Fibroblast of skin of left biceps (primary cell): ENCODE measurements around the gene SWI5.

ENCODE experiments used
- DNase-seq, 2 experiments: peaks; one replicate each; pipeline ENCODE4 v3.0.0-alpha.2; 2013; ENCODE audit warnings: low read depth in 2 of 2

The SWI5 gene

DNA sequence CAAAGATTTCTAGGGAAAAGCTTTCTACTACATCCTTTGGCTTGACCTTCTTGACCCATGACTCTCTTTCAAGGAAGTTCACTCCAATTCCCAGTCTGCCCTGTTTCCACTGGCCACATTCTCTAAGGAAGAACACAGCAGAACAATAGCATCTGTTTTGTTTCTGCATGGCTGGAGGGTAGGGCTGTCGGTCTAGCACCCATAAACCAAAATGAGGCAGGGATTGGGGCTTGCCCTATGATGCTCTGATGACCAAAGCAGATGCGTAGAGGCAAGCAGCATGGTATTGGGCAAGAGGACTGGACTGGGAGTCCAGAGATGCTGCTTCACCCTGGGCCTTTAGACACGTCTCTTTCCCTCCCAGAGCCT lies 24.4 kb upstream of the SWI5 start:
- DNase-seq, result no peak

DNA sequence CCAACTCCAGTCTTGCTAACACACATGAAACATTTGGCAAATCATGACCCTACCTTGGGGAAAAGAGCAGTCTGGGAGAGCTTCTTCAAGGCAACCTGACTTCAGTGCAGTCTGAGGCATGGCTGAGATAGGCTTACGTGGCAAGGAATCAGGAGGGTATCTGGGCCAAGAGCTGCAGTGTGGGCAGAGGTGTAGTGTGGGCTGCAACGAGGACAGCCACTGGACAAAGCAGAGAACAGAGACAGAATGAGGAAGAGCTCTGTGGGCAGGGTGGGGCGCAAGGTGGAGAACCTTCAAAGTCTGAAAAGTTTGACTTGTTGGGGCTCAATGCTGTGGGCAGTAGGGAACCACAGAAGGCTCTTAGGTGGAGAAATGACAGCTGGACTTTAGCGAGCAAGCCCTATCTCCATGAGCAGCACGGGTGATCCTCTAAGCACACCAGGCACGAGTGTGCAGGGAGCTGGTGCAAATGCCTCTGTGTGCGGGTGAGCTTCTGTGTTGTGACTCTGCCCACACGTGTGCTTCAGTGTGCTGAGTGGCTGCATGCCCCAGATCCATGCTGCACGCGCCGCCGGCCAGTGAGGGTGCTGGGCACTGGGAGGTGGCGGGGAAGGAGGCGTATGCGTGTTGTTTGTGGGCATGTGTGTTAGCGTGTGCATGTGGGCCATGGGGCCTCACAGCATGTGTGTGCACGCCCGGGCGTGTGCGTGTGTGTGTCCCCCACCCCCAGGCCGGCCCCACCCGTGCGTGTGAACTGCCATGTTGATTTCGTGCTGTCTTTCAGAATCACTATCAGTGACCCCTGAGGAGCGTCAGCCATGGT lies 23.5 kb upstream of the SWI5 start:
- no peak for DNase-seq

- DNase-seq, result no peak
Observed at GRCh38 chr9:128253140-128253990, 22.7 kb upstream of the SWI5 start.

DNA sequence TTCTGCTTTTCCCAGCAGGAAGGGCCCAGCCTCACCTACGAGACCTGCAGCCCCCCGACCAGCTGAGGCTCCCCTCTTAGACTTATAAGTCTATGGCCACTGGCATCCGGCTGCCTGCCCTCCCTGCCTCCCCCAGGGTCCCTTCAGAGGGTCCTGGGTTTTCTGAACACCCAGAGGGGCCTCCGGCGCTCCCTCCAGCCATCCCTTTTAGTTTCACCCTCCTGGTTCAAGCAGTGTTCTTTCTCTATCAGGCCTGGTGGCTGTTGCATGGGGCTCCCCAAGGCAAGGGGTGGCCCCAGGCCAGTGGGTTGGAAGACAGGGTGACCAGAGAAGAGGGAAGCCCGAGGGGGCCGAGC lies 22.1 kb upstream of the SWI5 start:
- no peak for DNase-seq

DNA sequence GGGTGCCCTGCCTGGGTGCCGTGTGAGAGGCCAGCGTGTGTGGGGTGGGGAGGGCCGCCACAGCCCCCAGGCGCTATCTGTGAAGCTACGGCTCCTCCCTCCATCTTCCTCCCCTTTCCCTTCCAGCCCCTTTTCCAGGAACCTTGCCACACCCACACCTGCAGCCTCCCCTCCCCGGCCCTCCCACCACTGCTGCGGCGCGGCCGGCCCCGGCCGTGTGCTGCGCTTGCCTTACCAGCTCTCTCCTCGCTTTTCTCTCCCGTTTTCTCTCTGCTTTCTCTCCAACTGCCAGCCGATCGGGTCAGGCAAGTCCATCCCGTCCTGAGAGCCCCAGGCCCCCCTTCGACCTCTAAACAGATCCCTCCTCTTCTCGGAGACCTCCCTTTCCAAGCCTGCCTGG lies 21.7 kb upstream of the SWI5 start:
- no peak for DNase-seq

GRCh38 chr9:128254855-128255759 lies 21.0 kb upstream of the SWI5 start:
- no peak for DNase-seq

DNA sequence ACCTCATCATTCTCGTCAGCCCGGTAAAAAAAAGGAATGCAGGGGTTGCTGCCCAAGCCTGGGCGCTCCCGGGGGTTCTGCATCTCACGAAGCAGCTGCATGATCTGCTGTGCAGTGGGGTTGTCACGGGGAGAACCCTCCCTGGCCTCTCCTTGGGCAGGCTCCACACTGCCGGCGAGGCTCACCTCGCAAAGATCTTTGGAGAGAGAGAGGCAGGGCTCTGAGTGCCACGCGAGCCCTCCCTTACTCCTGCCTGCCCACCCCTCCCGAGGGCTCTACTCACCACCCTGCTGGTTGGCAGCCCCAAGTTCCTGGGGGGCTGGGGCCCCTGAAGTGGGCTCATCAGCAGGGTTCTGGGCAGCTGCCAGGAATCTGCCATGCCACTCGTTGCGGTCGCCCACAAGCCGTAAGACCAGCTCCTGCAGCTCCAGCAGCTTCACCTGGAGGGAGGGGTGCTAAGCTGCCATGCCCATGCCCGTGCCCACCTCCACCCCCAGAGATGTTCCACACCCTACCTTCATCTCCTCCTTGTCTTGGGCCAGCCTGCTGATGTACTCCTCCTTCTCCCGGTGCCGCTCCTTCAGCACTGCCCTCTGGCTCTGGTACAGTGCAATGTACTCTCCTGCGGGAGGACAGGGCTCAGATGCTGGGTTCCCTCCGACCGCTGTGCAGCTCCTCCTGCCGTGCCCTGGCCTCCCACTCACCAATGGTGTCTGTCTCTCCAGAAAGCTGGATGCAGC lies 18.8 kb upstream of the SWI5 start:
- no peak for DNase-seq

GRCh38 chr9:128257907-128258306 lies 18.2 kb upstream of the SWI5 start:
- no peak for DNase-seq

GRCh38 chr9:128258326-128258725 lies 17.8 kb upstream of the SWI5 start:
- DNase-seq, result no peak

- no peak for DNase-seq
Observed at GRCh38 chr9:128259156-128259555, 16.9 kb upstream of the SWI5 start.

GRCh38 chr9:128260340-128260739 lies 15.7 kb upstream of the SWI5 start:
- no peak for DNase-seq

DNA sequence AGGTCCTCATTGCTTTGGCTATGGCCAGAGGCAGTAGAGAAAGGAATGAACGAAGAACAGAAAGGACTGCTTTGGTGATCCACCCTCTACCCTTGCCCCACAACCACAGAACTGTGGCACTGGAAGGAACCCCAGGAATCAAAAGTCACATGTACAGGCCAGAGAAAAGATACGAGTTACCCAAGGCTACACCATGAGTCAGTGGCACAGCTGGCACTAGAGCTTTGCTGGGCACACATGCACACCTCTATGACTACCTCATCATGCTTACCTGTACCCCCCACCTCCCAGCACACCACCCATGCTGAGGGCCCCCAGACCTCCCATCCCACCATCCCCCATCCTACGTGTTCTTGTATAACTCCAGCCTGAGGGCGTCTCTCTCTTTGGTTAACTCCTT lies 13.4 kb upstream of the SWI5 start:
- no peak for DNase-seq

DNA sequence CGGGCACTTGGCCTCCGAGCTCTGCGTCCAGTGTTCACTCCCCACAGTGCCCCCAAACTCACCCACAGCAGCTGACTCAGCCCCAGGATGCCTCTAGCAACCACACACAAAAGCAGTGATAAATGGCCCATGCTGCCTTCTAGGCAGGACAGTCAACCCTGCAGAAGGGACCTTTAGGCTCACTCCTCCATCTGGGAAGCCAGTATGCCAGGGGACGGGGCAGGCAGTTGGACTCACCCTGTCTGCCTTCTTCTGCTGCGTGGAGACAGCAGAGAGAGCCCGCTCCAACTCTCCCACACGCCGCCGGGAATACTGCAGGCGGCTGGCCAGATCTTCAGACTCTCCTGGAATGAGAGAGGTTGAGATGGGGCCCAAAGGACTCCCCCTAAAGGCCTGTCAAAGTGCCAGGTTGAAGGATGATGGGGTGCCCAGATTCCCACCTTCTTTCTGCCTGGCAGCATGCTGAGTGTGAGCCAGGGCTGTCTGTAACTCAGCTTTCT lies 10.7 kb upstream of the SWI5 start:
- DNase-seq, result no peak

GRCh38 chr9:128266868-128267590 lies 9.0 kb upstream of the SWI5 start:
- no peak for DNase-seq

DNA sequence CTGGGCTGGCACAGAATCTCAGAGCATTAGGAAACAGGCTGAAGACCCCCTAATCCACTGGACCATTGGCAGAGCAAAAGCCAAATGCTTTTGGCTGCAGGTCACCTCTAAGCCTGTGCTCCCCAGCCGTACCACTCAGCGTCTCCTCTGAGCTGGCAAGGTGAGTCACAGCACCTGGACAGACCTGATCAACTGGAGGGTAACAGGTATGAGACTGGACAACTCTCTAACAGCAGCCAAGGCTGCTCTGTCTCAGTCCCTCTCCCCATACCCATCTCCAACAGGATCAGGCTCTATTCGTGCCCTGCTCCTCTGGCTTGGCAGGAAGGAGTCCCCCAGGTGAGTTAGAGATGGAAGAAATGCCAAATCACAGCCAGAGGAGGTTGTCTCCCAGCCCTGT lies 5.0 kb upstream of the SWI5 start:
- DNase-seq, result no peak

DNA sequence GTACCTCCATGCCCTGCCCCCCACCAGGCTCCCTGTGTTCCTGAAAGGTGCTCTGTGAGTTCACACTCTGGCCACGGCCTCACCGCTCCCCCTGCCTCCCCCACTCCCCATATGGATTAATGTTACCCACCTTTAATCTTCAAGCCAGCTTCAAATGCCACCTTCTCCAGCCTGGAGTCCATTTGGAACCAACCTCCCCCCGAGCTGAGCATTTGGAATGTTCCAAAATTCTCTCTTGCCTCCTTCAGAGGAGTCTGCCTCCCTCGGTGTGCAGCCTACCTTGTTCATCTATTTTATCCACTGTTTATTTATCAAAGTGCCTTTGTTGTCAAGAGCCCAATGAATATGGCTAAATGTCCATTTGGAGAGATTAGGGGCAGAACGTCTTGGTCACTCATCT lies 4.6 kb upstream of the SWI5 start:
- no peak for DNase-seq

GRCh38 chr9:128274245-128274644 lies 1.8 kb upstream of the SWI5 start:
- no peak for DNase-seq

DNA sequence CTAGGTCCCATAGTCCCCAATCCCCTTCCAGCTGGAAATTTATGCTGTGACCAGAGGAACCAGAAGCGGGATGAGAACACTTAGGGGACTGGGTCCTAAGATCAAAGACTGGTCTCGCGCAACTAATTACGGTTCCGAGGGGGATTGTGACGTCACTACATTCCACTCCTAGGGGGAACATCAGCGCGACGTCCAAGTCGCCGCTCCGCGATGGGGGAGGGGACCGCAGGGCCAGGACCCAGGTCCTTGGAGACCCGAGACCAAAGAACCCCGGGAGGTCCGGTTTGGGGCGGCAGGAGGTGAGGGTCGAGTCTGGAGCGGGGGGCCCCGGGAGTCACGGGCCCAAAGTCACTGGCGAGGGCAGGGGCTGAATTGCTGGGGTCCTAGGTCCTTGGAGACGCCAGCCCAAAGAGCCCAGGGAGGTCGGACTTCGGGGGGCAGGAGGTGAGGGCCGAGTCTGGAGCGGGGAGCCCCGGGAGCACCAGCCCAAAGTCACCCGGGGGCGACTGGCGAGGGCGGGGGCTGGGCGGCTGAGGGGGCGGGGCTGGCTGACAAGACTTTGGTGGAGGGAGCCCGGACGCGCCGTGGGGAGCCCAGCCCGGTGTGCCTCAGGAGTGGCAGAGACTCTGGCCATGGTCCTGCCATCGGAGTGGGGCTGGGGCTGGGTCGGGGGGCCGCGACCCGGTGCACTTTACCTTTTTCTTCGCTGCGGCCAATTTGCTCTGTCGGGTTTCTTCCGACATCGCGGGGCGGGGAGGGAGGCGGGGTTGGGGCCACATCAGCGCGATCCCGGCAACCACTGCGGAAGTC lies 673 bp upstream of the SWI5 start, which contains the start of gene GOLGA2:
TSS of gene GOLGA2 (minus strand) at position 810 of the 810 bp plus-strand sequence. CDS start at position 779, 31 bp downstream.
- peak in 1 of 2 experiments; percentile 10 for DNase-seq

DNA sequence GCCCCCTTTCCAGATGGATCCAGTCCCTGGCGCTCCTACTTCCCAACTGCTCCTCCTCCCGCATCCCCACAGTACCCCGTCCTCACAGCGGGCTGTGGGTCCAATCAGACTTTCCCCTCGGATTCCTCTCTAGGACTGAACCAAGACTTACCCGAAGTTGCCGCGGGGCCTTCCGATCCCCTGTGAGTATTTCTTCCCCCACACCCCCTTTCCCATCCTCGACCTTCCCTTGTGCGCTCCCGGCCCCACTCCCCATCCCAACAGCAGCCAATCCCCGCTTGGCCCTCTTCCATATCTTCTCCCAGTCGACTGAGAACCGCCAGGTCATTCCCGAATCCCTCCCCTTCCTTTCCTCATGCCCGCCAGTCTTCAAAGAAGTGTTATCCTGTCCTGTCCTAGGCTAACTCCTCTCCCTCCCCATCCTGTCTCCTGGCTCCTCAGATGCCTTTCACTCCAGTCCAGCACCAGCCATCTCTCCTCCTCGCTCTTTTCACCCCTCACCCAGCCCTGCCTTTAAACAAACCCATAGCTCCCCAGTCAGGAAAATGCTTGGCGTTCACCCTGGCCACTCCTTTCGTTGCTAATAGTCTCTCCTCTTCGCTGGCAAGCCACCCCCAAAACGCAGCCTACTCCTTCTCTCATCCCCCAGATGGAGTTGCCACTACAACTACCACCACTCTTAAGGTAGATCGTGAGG lies 646 bp downstream of the SWI5 start:
- DNase-seq, result no peak
